Thoracic aorta (tissue), 2 donors: ENCODE data around the gene PAX1. TPM values are rescaled to one million over a fixed set of nuclear protein-coding genes. Genes with fewer than 3 reads are reported as not detected.

ENCODE experiments used
- ATAC-seq: fragments of 150-250 bp; one replicate; pipeline ENCODE4 v1.8.0; 2017; ENCODE audit warnings: low read depth; ENCODE audit not compliant: insufficient number of reproducible peaks, low FRiP score
- DNase-seq: peaks from one replicate; pipeline ENCODE4 v3.0.0-alpha.2; 2020; ENCODE audit warnings: low spot score
- H3K27ac ChIP-seq, 2 donors: fragments of 200-600 bp; sonication (generic); 1 replicate in 1 of 2; 2 replicates in 1 of 2; pipeline ENCODE4 v1.5.1; 2016; ENCODE audit warnings: mild to moderate bottlenecking in 2 of 2, moderate library complexity in 2 of 2
- H3K27me3 ChIP-seq: fragments of 200-600 bp; sonication (generic); replicated peaks from 2 replicates; pipeline ENCODE4 v1.6.0; 2016; ENCODE audit warnings: mild to moderate bottlenecking; ENCODE audit not compliant: insufficient read depth
- H3K36me3 ChIP-seq: fragments of 200-600 bp; sonication (generic); one replicate; pipeline ENCODE4 v1.5.1; 2016
- H3K4me1 ChIP-seq, 2 donors: fragments of 200-600 bp; sonication (generic); 1 replicate in 1 of 2; 2 replicates in 1 of 2; pipeline versions ENCODE4 v1.5.1 to v1.6.0; 2016; ENCODE audit warnings: low read depth in 2 of 2, mild to moderate bottlenecking in 1 of 2; ENCODE audit not compliant: control insufficient read depth in 1 of 2
- H3K4me3 ChIP-seq: fragments of 200-600 bp; sonication (generic); 2 replicates; pipeline ENCODE4 v1.5.1; 2016; ENCODE audit warnings: mild to moderate bottlenecking
- H3K9me3 ChIP-seq: fragments of 200-600 bp; sonication (generic); 2 replicates; pipeline ENCODE4 v1.5.1; 2016
- total RNA-seq, 2 donors: library from RNA; depleted of rRNA; stranded (reverse); fragments of >200 nt; gene quantifications; one replicate each; pipeline versions ENCODE4 v1.1.0 to v1.2.3, GENCODE V29; 2016
- TF ChIP-seq, protein P1 (sequence below): fragments of 200-600 bp; sonication (generic); IDR thresholded peaks from one replicate; pipeline ENCODE4 v1.5.1; 2019; ENCODE audit warnings: antibody characterized with exemption

PAX1 gene
- total RNA-seq, result not detected

- DNase-seq (no peak), ATAC-seq (no peak)
- Histone ChIP-seq H3K27me3 (no peaks in the 10 kb centered on the region), H3K27ac (no peak within 1 kb of the TSS), H3K4me3 (no peak within 1 kb of the TSS), H3K9me3 (no peaks in the 10 kb centered on the region), H3K36me3 (no peaks in the 10 kb centered on the region), H3K4me1 (peaks cover 0 to 6% of the 10 kb centered on the region in 2 donors)
- TF ChIP-seq, protein P1, sequence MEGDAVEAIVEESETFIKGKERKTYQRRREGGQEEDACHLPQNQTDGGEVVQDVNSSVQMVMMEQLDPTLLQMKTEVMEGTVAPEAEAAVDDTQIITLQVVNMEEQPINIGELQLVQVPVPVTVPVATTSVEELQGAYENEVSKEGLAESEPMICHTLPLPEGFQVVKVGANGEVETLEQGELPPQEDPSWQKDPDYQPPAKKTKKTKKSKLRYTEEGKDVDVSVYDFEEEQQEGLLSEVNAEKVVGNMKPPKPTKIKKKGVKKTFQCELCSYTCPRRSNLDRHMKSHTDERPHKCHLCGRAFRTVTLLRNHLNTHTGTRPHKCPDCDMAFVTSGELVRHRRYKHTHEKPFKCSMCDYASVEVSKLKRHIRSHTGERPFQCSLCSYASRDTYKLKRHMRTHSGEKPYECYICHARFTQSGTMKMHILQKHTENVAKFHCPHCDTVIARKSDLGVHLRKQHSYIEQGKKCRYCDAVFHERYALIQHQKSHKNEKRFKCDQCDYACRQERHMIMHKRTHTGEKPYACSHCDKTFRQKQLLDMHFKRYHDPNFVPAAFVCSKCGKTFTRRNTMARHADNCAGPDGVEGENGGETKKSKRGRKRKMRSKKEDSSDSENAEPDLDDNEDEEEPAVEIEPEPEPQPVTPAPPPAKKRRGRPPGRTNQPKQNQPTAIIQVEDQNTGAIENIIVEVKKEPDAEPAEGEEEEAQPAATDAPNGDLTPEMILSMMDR, result no peak
Measured at GRCh38 chr20:21705575-21706260, at the start of gene PAX1. Gene PAX1, plus strand, starts transcription at chr20:21705664. Its CDS starts 49 bp downstream, at chr20:21705713.

GRCh38 chr20:21656308-21657067 lies 49.0 kb upstream of the PAX1 start:
- TF ChIP-seq, protein P1, result no peak
- no peak for DNase-seq

GRCh38 chr20:21661488-21662055 lies 43.9 kb upstream of the PAX1 start:
- H3K9me3 ChIP-seq, result no peaks in the 10 kb centered on the region
- H3K36me3 ChIP-seq, result no peaks in the 10 kb centered on the region
- ATAC-seq (no peak), DNase-seq (no peak)
- no peak overlapping the region for H3K4me3 ChIP-seq
- no peaks in the 10 kb centered on the region for H3K27me3 ChIP-seq
- H3K4me1 ChIP-seq, result no peaks in the 10 kb centered on the region
- TF ChIP-seq, protein P1, result no peak
- no peak overlapping the region for H3K27ac ChIP-seq

More at GRCh38 chr20:21656308-21657067, 49.0 kb upstream of the PAX1 start:
- no peak overlapping the region for H3K4me3 ChIP-seq
- H3K27me3 ChIP-seq, result no peaks in the 10 kb centered on the region
- no peak overlapping the region for H3K27ac ChIP-seq
- H3K36me3 ChIP-seq, result no peaks in the 10 kb centered on the region
- H3K4me1 ChIP-seq, result no peaks in the 10 kb centered on the region
- ATAC-seq, result no peak
- no peaks in the 10 kb centered on the region for H3K9me3 ChIP-seq

DNA sequence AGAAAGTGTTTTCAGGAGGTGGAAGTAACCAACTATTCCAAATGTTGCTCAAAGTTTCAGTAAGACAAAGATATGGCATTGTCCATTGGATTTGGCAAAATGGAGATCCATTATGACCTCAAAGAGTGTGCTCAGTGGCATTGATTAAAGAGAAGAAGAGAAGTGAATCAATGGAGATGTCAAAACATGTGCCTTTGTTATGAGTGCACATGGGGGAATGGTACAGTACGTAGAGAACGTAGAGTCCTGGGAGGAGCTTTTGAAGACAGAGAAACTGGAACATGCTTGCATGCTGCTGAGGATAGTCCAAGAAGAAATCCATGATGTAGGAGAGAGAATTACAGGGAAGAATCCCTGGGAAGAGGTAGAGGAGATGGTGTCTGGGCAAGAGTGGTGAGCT lies 42.0 kb upstream of the PAX1 start:
- DNase-seq (no peak), ATAC-seq (no peak)
- TF ChIP-seq, protein P1, result no peak

More for the DNA sequence above, 42.0 kb upstream of the PAX1 start:
- Histone ChIP-seq H3K27ac (no peak overlapping the region), H3K4me1 (no peaks in the 10 kb centered on the region), H3K27me3 (no peaks in the 10 kb centered on the region), H3K36me3 (no peaks in the 10 kb centered on the region), H3K9me3 (no peaks in the 10 kb centered on the region), H3K4me3 (no peak overlapping the region)
